Endothelial cell of umbilical vein (primary cell): ENCODE data around the gene TADA2A. TPM values are rescaled to one million over a fixed set of nuclear protein-coding genes. Genes with fewer than 3 reads are reported as not detected.

Experiments used
- BruUV-seq: library from RNA; stranded (reverse); fragments of 400-500 nt; replicated peaks from 2 replicates; lab custom pipeline; 2021; lab: Mats Ljungman, UMichigan
- CTCF ChIA-PET: fragments of 300-600, 350-600 bp; sonication (Branson Sonifier 250); formaldehyde crosslinking; loops from one replicate; lab custom pipeline; 2021; ENCODE audit warnings: antibody characterized with exemption, inconsistent platforms; lab: Charles Lee
- POLR2A ChIA-PET: fragments of 300-600, 350-600 bp; sonication (Branson Sonifier 250); formaldehyde crosslinking; loops from one replicate; lab custom pipeline; 2021; ENCODE audit warnings: antibody characterized with exemption, inconsistent platforms; lab: Charles Lee
- DNase-seq: peaks from one replicate; pipeline ENCODE4 v3.0.0-alpha.2; 2011; ENCODE audit warnings: low read depth, low spot score
- FAIRE-seq: peaks from 2 replicates; lab custom pipeline; 2011; peaks lifted over from hg19 to GRCh38; lab: Jason Lieb, UNC
- H2AFZ ChIP-seq: 2 replicates; pipeline ENCODE4 v1.6.0; 2012; ENCODE audit warnings: low read depth, low read length, control low read depth, inconsistent platforms
- H3K27ac ChIP-seq: 2 replicates; pipeline ENCODE4 v1.5.1; 2011; ENCODE audit warnings: low read depth, mild to moderate bottlenecking, control low read depth, low read length, moderate library complexity; ENCODE audit not compliant: insufficient read depth
- H3K27me3 ChIP-seq, 2 experiments: 2 replicates each; pipeline versions ENCODE4 v1.6.0 to v1.6.1; 2011; ENCODE audit warnings: low read length in 2 of 2, mixed read lengths in 1 of 2; ENCODE audit not compliant: control insufficient read depth in 2 of 2, insufficient read depth in 2 of 2
- H3K36me3 ChIP-seq, 2 experiments: 2 replicates in 1 of 2; 3 replicates in 1 of 2; pipeline ENCODE4 v1.5.1; 2011; ENCODE audit warnings: low read length in 2 of 2, mild to moderate bottlenecking in 1 of 2, moderate library complexity in 1 of 2; ENCODE audit not compliant: control insufficient read depth in 2 of 2, insufficient read depth in 2 of 2; ENCODE audit errors: extremely low read depth in 1 of 2
- H3K4me1 ChIP-seq: 3 replicates; pipeline ENCODE4 v1.5.1; 2011; ENCODE audit warnings: mild to moderate bottlenecking, low read length; ENCODE audit not compliant: control insufficient read depth, insufficient read depth; ENCODE audit errors: extremely low read depth
- H3K4me2 ChIP-seq: 2 replicates; pipeline ENCODE4 v1.6.1; 2011; ENCODE audit warnings: low read length, control low read depth, mixed read lengths; ENCODE audit not compliant: insufficient read depth
- H3K4me3 ChIP-seq, 3 experiments: fragments of 200-600 bp in 1 of 3; sonication (generic), shearing (Covaris generic) in 1 of 3; replicated peaks in 1 of 3; 2 replicates each; pipeline ENCODE4 v1.5.1; 2011 to 2016; ENCODE audit warnings: control low read depth in 3 of 3, low read length in 3 of 3, mild to moderate bottlenecking in 2 of 3, inconsistent platforms in 1 of 3, low read depth in 1 of 3, moderate library complexity in 1 of 3; ENCODE audit not compliant: insufficient read depth in 1 of 3
- H3K79me2 ChIP-seq: 2 replicates; pipeline ENCODE4 v1.6.0; 2012; ENCODE audit warnings: low read length, inconsistent platforms; ENCODE audit not compliant: control insufficient read depth, insufficient read depth
- H3K9ac ChIP-seq: replicated peaks from 2 replicates; pipeline ENCODE3; 2011; ENCODE audit warnings: low read length, control low read depth; ENCODE audit not compliant: insufficient read depth; ENCODE audit errors: extremely low read depth
- H3K9me1 ChIP-seq: replicated peaks from 3 replicates; pipeline ENCODE4 v1.6.0; 2011; ENCODE audit warnings: mild to moderate bottlenecking, low read length; ENCODE audit not compliant: control insufficient read depth, insufficient read depth; ENCODE audit errors: extremely low read depth
- H3K9me3 ChIP-seq: replicated peaks from 2 replicates; pipeline ENCODE4 v1.5.1; 2012; ENCODE audit warnings: low read length, inconsistent platforms; ENCODE audit not compliant: control insufficient read depth, insufficient read depth
- H4K20me1 ChIP-seq: replicated peaks from 2 replicates; pipeline ENCODE3; 2011; ENCODE audit warnings: mild to moderate bottlenecking, low read length; ENCODE audit not compliant: control insufficient read depth, insufficient read depth; ENCODE audit errors: extremely low read depth
- FOS ChIP-seq: IDR thresholded peaks from 2 replicates; pipeline ENCODE4 v1.6.1; 2011; ENCODE audit warnings: mild to moderate bottlenecking, low read length, moderate library complexity, borderline replicate concordance; ENCODE audit not compliant: insufficient read depth
- JUN ChIP-seq: IDR thresholded peaks from 2 replicates; pipeline ENCODE4 v1.6.1; 2011; ENCODE audit warnings: borderline replicate concordance, low read depth; ENCODE audit not compliant: insufficient read length, insufficient read depth
- MYC ChIP-seq: IDR thresholded peaks from one replicate; pipeline ENCODE4 v1.6.1; 2011; ENCODE audit warnings: mild to moderate bottlenecking, low read depth, low read length
- POLR2AphosphoS5 ChIP-seq: IDR thresholded peaks from 2 replicates; pipeline ENCODE4 v1.6.1; 2012; ENCODE audit warnings: low read depth, mild to moderate bottlenecking, control low read depth, low read length, moderate library complexity; ENCODE audit not compliant: insufficient read depth
- dilution Hi-C: fragments of 300-500 bp; cut with MboI; formaldehyde crosslinking; loops from one replicate; pipeline ENCODE4 v1.15.0; 2019; ENCODE audit warnings: low sequenced_read_pairs; ENCODE audit not compliant: extremely low pct_ligation_motif_present
- intact Hi-C: fragments of 100-400 bp; cut with micrococcal nuclease; formaldehyde crosslinking; loops from one replicate; pipeline ENCODE4 v1.10.0; 2022
- polyA plus RNA-seq, 4 experiments: library from polyadenylated mRNA; depleted of rRNA in 3 of 4; stranded (reverse) in 3 of 4; unstranded in 1 of 4; fragments of >200 nt; gene quantifications; 2 replicates each; pipeline versions ENCODE4 v1.2.1 to v1.2.3, GENCODE V29; 2011 to 2012; ENCODE audit warnings: missing spikeins in 1 of 4
- total RNA-seq: library from RNA; stranded (reverse); gene quantifications from 2 replicates; pipeline ENCODE4 v1.2.3, GENCODE V29; 2021
- TF ChIP-seq, protein P1 (sequence below), 2 donors: IDR thresholded peaks; 1 replicate in 1 of 2; 2 replicates in 1 of 2; pipeline ENCODE4 v1.5.1; 2011; ENCODE audit warnings: low read length in 2 of 2, mild to moderate bottlenecking in 2 of 2, moderate library complexity in 2 of 2, control low read depth in 1 of 2, inconsistent platforms in 1 of 2, low read depth in 1 of 2; ENCODE audit not compliant: insufficient read depth in 1 of 2; ENCODE audit errors: extremely low read depth in 1 of 2
- TF ChIP-seq, protein P2 (sequence below): IDR thresholded peaks from 2 replicates; pipeline ENCODE4 v1.6.1; 2011; ENCODE audit not compliant: insufficient read depth, insufficient read length

TADA2A gene
- total and polyA plus RNA-seq, 2 donors (not counting 3 experiments of a cell fraction or from before 2014, with no cell fraction given) = 9.9 to 22.4 TPM

DNA sequence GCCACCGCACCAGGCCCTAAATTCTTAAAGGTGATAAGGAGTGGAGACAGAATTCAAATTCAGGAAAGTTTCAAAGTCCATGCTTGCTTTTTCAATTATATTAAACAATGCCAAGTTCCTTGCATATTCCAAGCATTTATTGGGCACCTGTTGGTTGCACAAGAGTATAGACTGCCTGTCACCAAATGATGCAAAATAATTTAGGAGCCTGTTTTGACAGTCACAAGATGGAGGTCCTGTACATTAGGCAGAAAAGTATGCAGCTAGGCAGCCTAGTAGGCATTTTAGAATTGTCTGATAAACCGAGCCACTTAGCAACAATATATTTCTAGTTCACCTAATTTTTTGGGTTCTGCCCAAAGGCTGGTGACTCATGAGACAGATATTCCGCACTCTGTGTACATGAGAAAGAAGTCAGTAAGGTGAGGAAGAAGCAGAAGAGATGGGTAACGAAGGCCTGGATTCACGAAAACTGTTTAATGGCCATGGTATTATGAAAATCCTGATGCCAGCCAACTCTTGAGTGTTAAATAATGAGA, 7.4 kb upstream of the TADA2A start:
- Histone ChIP-seq H3K27me3 (no peaks in the 10 kb centered on the region), H3K36me3 (no peaks in the 10 kb centered on the region), H3K9ac (no peak overlapping the region), H3K9me3 (no peaks in the 10 kb centered on the region), H3K4me1 (peaks cover 4% of the 10 kb centered on the region), H4K20me1 (no peaks in the 10 kb centered on the region), H3K4me2 (no peak overlapping the region), H3K4me3 (no peak overlapping the region), H3K9me1 (no peaks in the 10 kb centered on the region), H2AFZ (no peak overlapping the region), H3K79me2 (peaks cover 9% of the 10 kb centered on the region), H3K27ac (no peak overlapping the region)
- CTCF ChIA-PET = interaction anchor here (2.7 kb wide), 1 partner anchor 26 kb away, joined by 13 read pairs; no protein-coding TSS in a partner anchor
- BruUV-seq = no TSS peak
- dilution Hi-C loops = no loop called here
- POLR2A ChIA-PET = no interaction called here
- DNase-seq (no peak), FAIRE-seq (no peak)
- intact Hi-C loops = no loop called here
- TF ChIP-seq JUN = no peak
- TF ChIP-seq, protein P1, sequence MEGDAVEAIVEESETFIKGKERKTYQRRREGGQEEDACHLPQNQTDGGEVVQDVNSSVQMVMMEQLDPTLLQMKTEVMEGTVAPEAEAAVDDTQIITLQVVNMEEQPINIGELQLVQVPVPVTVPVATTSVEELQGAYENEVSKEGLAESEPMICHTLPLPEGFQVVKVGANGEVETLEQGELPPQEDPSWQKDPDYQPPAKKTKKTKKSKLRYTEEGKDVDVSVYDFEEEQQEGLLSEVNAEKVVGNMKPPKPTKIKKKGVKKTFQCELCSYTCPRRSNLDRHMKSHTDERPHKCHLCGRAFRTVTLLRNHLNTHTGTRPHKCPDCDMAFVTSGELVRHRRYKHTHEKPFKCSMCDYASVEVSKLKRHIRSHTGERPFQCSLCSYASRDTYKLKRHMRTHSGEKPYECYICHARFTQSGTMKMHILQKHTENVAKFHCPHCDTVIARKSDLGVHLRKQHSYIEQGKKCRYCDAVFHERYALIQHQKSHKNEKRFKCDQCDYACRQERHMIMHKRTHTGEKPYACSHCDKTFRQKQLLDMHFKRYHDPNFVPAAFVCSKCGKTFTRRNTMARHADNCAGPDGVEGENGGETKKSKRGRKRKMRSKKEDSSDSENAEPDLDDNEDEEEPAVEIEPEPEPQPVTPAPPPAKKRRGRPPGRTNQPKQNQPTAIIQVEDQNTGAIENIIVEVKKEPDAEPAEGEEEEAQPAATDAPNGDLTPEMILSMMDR (IDR thresholded peaks at IDR 0.05; ENCODE audit: extremely low read depth in 1 of 2, insufficient read depth in 1 of 2, low read depth in 1 of 2, low read length in 2 of 2) = no peak
- TF ChIP-seq POLR2AphosphoS5 = no peak
- no peak for TF ChIP-seq FOS
- no peak for TF ChIP-seq MYC
- TF ChIP-seq, protein P2, sequence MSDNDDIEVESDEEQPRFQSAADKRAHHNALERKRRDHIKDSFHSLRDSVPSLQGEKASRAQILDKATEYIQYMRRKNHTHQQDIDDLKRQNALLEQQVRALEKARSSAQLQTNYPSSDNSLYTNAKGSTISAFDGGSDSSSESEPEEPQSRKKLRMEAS = no peak
